GM18907 (cell line): ENCODE measurements around the gene SDC4.

Experiments used
- ATAC-seq: cut with Tn5 transposase; IDR thresholded peaks from one replicate; pipeline ENCODE4 v1.9.1; 2021; ENCODE audit warnings: mild to moderate bottlenecking, moderate library complexity; ENCODE audit not compliant: unreplicated experiment

Gene SDC4

DNA sequence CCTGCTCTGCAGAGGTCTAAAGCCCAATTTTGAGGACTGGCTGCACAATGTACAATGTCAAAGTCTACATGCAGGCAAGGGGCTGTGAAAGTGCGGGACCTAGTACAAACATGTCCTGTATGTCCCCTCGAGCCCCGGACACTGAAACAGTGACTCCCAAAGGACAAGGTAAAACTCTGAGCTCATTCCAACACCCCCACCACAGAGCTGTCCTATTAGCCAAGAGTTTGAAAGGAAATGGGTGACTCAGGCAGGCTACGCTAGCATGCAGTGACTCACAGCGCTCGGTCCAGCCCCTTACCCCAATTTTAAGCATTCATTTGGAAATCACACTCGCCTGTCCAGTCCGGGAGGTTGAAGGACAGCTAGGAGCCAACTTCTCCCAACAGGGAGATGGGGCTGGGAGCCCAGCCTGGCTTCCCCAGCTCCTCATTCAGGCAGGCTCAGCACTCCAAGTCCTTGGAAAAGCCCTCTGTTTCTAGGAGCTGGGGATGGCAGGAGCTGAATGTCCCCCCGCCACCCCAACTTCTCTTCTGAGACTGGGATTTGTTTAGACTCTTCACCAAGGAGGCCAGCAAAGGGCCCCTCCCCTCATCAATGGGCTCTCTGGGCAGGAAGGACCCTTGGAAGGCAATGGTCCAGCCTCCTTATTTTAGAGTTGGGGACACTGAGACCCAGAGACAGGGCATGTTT lies 3.9 kb downstream of the SDC4 start:
- no peak for ATAC-seq

GRCh38 chr20:45343532-45344167 lies 4.6 kb downstream of the SDC4 start:
- no peak for ATAC-seq

- ATAC-seq, result no peak
These were observed 5.2 kb downstream of the SDC4 start for GRCh38 chr20:45342855-45343531.

GRCh38 chr20:45341939-45342854 lies 6.0 kb downstream of the SDC4 start:
- ATAC-seq, result no peak

DNA sequence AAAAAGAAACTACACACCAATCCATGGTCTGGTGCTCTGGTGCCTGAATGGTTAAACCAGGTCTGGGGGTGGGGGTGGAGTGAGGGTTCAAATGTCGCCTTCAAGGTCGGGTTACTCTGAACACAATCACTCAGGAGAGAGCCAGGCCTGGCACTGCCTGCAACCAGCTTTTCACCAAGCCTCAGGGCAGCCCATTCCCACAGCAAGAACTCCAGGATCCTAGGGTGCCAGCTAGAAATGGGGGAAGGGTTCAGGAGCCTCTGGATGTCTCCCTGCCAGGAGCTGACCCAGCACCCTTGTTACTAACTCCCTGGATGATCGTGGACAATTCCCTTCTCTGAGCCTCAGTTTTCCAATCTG lies 6.7 kb downstream of the SDC4 start:
- no peak for ATAC-seq

DNA sequence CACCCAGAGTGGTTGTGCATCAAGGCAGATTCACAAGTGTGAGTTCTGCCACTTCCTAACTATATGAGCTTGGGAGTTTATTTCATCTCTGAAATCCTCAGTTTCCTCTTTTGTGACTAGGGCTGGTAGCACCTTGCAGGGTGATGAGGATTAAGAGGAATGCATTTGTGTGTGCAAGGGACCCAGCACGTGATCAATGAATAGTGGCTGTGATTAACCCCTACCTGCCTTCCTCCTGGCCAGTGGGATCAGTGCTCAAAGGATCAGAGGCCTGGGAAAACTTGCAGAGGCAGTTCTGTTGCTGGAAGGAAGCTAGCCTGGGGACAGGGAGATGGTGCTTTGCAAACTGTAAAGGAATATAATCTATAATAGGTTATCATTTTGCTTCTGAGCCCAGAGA lies 7.3 kb downstream of the SDC4 start:
- ATAC-seq, result no peak

DNA sequence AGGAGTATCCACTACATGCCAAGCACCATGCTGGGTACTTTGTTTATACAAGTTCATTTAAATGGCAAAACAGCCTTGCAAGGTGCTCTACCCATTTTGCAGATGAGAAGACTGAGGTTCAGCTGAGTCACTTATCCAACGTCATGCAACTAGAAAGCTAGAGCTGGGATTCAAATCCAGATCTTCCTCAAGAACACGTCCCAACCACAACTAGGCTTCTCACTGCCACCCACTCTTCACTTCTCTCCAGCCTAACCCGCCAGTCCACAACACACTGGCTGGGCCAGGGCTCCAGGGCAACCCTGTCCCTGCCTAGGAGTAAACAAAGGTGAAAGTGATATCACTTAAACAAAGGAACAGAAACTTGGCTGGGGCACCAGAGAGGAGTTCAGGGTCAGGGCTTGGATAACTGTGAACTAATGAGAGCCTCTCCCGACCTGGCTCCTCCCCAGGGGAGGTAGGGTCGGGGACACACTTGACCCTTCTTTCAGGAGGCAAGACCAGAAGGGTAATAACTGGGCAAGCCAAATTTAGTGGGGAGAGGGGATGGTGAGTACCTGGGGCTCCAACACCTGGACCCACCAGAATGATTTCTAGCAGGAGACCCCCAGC lies 7.9 kb downstream of the SDC4 start:
- no peak for ATAC-seq

GRCh38 chr20:45339799-45340198 lies 8.4 kb downstream of the SDC4 start:
- ATAC-seq, result no peak

GRCh38 chr20:45339084-45339483 lies 9.1 kb downstream of the SDC4 start:
- no peak for ATAC-seq

DNA sequence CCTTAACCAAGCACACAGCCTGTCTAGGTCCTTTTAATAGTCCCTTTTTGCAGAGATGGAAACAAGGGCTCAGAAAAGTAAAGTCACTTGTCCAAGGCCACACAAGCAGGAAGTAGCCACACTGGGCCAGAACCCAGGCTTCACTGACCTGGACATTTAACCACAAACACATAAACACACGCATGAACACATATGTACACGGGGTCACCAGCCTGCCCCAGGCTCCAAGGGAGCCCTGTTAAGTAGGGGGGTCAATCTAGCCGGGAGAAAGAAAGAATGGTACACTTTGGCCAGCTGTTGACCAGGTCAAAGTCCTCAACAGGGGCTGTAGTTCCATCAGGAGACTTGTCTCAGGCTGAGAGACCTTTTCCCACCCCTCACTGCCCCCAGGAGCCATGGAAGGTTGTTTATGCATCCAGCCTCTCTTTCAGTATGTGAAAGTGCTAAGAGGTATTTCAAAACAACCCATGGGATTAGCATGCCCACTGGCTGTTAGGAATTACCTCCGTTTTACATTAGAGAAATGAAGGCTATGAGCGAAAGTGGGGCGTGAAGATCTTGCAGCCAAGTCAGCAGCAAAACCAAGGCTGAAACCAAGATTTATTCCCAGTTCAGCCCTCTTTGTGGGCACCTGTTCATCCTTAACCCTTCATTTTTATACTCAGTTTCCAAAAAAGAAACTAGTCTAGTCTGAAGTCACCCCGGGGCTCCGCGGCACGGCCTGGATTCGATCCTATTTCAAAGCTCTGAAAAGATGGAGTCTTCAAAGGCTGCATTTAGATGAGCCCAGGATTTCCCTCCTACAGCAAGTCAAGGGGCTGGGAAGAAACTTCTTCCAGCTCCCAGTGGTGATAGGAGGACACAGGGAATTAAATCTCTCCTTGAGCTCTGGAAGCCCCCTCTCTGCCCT lies 9.8 kb downstream of the SDC4 start:
- ATAC-seq, result no peak

GRCh38 chr20:45337367-45338120 lies 10.7 kb downstream of the SDC4 start:
- ATAC-seq, result no peak

GRCh38 chr20:45336530-45337366 lies 11.5 kb downstream of the SDC4 start:
- no peak for ATAC-seq

- no peak for ATAC-seq
These were observed 17.7 kb downstream of the SDC4 start for GRCh38 chr20:45330476-45330875.

DNA sequence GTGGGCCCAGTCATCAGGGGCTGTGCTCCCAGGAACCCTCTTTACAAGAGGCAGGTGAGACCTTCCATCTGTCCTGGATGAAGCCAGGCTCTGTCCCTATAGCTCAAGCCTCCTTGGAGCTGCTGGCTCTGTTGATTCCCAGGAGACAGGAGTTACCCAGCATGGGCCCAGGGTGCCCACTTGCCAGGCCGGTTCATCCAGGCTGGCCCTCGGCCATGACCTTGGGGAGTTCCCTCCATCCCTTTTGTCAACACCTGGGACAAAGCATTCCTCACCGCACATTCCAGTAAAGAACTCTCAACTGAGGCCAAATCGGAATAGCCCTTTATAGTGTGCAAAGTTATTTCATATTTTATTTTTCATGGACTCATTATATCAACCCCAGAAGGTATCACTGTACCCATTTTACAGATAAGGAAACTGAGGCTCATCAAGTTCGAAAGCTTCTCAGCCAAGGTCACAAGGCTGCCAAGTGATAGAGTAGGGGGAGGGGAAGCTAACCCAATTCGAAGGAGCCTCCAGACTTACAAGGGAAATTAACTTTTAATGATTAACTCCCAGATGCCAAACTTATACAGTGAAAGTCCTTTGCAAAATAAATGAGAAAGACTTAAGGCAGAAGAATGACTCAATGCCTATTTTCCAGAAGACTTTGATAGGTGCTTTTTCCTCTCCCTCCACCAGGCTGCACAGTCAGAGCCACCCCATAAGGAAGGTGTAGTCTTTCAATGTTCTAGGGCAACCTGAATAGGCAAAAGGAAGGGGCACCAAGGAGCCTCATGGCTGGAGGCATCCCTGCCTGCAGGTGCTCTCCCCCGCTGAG lies 18.5 kb downstream of the SDC4 start:
- no peak for ATAC-seq

- ATAC-seq, result no peak
These were observed 19.8 kb downstream of the SDC4 start for GRCh38 chr20:45328451-45328850.

DNA sequence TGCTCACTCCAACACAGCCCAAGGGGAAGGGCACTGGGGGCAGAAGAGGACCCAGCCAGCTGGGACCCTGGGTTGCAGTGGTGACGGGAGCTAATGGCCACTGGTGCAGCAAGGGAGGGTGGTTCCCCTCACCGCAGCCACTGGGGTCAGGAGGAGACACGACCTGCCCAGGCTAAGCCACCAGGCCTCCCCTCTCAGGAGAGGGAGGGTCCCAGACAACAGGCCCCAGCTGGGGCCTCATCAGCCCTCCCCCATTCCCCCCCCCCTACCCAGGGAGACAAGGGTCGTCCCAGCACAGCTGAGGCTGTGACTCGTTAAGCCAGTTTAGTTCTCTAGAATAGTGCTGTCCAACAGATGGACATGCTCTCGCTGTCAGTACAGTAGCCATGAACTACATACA lies 22.9 kb downstream of the SDC4 start:
- no peak for ATAC-seq

DNA sequence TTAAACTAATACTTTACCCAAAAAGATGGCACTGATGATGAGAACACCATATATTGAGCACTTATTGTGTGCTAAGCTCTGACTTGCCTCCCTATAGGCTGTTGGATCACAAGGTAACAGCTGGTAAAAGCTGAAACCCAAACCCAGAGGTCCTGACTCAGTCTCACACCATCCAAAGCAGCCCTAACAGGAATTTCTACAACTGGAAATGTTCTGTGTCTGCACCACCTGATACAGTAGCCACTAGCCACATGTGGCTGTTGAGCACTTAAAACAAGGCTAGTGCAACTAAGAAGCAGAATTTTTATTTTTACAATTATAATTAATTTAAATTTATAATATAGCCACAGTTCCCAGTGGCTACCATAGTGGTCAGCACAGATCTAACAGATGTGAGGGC lies 24.5 kb downstream of the SDC4 start:
- ATAC-seq, result no peak
